SJSA1 (cell line): ENCODE results near the gene YIPF1. TPM values are rescaled to one million over a fixed set of nuclear protein-coding genes. Genes with fewer than 3 reads are reported as not detected.
A peak's percentile ranks its signal among the peaks of the same experiment; 100 is the strongest.

Experiments used
- DNase-seq, 2 experiments: peaks; one replicate each; pipeline ENCODE4 v3.0.0-alpha.2; 2015 to 2020; ENCODE audit warnings: low spot score in 2 of 2, low read depth in 1 of 2
- H3K27ac ChIP-seq: fragments of 250-450 bp; sonication (Bioruptor Pico); 2 replicates; pipeline ENCODE4 v1.5.1; 2020; ENCODE audit warnings: mild to moderate bottlenecking, moderate library complexity
- H3K27me3 ChIP-seq: fragments of 250-450 bp; sonication (Bioruptor Pico); replicated peaks from 2 replicates; pipeline ENCODE4 v1.5.1; 2020; ENCODE audit warnings: mild to moderate bottlenecking, moderate library complexity
- H3K36me3 ChIP-seq: fragments of 250-450 bp; sonication (Bioruptor Pico); 2 replicates; pipeline ENCODE4 v1.5.1; 2020; ENCODE audit warnings: mild to moderate bottlenecking
- H3K4me1 ChIP-seq: fragments of 250-450 bp; sonication (Bioruptor Pico); replicated peaks from 2 replicates; pipeline ENCODE4 v1.6.1; 2021; ENCODE audit warnings: mild to moderate bottlenecking
- H3K4me3 ChIP-seq: fragments of 250-450 bp; sonication (Bioruptor Pico); 2 replicates; pipeline ENCODE4 v1.5.1; 2020; ENCODE audit warnings: mild to moderate bottlenecking
- H3K9me3 ChIP-seq: fragments of 250-450 bp; sonication (Bioruptor Pico); replicated peaks from 2 replicates; pipeline ENCODE4 v1.5.1; 2020; ENCODE audit warnings: mild to moderate bottlenecking
- total RNA-seq: library from RNA; depleted of rRNA; stranded (reverse); fragments of >200 nt; shearing (Covaris generic); gene quantifications from 2 replicates; pipeline ENCODE4 v1.2.3, GENCODE V29; 2014

YIPF1 gene
- total RNA-seq, 1 experiment from 2014 or later, result 21.7 TPM

GRCh38 chr1:53909946-53910345 is 20.3 kb upstream of the YIPF1 start:
- no peaks in the 10 kb centered on the region for H3K9me3 ChIP-seq
- peaks cover 14% of the 10 kb centered on the region for H3K36me3 ChIP-seq
- H3K4me3 ChIP-seq, result no peak overlapping the region
- DNase-seq, result no peak
- H3K27me3 ChIP-seq, result no peaks in the 10 kb centered on the region
- H3K4me1 ChIP-seq, result no peaks in the 10 kb centered on the region
- H3K27ac ChIP-seq, result no peak overlapping the region

- H3K4me1 ChIP-seq, result no peaks in the 10 kb centered on the region
- H3K4me3 ChIP-seq, result no peak overlapping the region
These were observed 16.5 kb upstream of the YIPF1 start for GRCh38 chr1:53906121-53906520.

GRCh38 chr1:53905509-53905908 is 15.9 kb upstream of the YIPF1 start:
- Histone ChIP-seq H3K4me1 (no peaks in the 10 kb centered on the region), H3K4me3 (no peak overlapping the region), H3K27ac (no peak overlapping the region), H3K9me3 (no peaks in the 10 kb centered on the region), H3K36me3 (no peaks in the 10 kb centered on the region), H3K27me3 (no peaks in the 10 kb centered on the region)
- DNase-seq, result no peak

More at GRCh38 chr1:53906121-53906520, 16.5 kb upstream of the YIPF1 start:
- no peaks in the 10 kb centered on the region for H3K9me3 ChIP-seq
- H3K36me3 ChIP-seq, result no peaks in the 10 kb centered on the region; the same call in 1 of the 2 replicates
- DNase-seq, result no peak
- H3K27me3 ChIP-seq, result no peaks in the 10 kb centered on the region
- no peak overlapping the region for H3K27ac ChIP-seq

GRCh38 chr1:53902235-53903138 is 12.9 kb upstream of the YIPF1 start:
- H3K27ac ChIP-seq, result no peak overlapping the region
- DNase-seq, result no peak

GRCh38 chr1:53899708-53900107 is 10.1 kb upstream of the YIPF1 start:
- no peaks in the 10 kb centered on the region for H3K36me3 ChIP-seq
- peaks cover 18% of the 10 kb centered on the region for H3K4me1 ChIP-seq
- no peak for DNase-seq
- no peak overlapping the region for H3K4me3 ChIP-seq
- H3K27ac ChIP-seq, result no peak overlapping the region
- H3K27me3 ChIP-seq, result no peaks in the 10 kb centered on the region
- H3K9me3 ChIP-seq, result no peaks in the 10 kb centered on the region

More at GRCh38 chr1:53902235-53903138, 12.9 kb upstream of the YIPF1 start:
- Histone ChIP-seq H3K4me3 (no peak overlapping the region), H3K36me3 (no peaks in the 10 kb centered on the region), H3K4me1 (peaks cover 7% of the 10 kb centered on the region), H3K9me3 (no peaks in the 10 kb centered on the region), H3K27me3 (no peaks in the 10 kb centered on the region)

- DNase-seq, result no peak
- Histone ChIP-seq H3K4me1 (peaks cover 18% of the 10 kb centered on the region), H3K27me3 (no peaks in the 10 kb centered on the region), H3K9me3 (no peaks in the 10 kb centered on the region), H3K36me3 (no peaks in the 10 kb centered on the region), H3K4me3 (no peak overlapping the region), H3K27ac (no peak overlapping the region)
These were observed 9.6 kb upstream of the YIPF1 start for GRCh38 chr1:53899206-53899628.

- no peak overlapping the region for H3K4me3 ChIP-seq
- H3K9me3 ChIP-seq, result no peaks in the 10 kb centered on the region
- no peaks in the 10 kb centered on the region for H3K27me3 ChIP-seq
- DNase-seq, result peak; percentile 50 to 73
- H3K36me3 ChIP-seq, result no peaks in the 10 kb centered on the region
- peaks cover 18% of the 10 kb centered on the region for H3K4me1 ChIP-seq
- peak overlapping the region; percentile 12 for H3K27ac ChIP-seq
These were observed 7.1 kb upstream of the YIPF1 start for GRCh38 chr1:53896635-53897229.

GRCh38 chr1:53895421-53895820 is 5.8 kb upstream of the YIPF1 start:
- no peak overlapping the region for H3K27ac ChIP-seq
- DNase-seq, result no peak
- no peaks in the 10 kb centered on the region for H3K27me3 ChIP-seq
- H3K36me3 ChIP-seq, result no peaks in the 10 kb centered on the region
- peaks cover 18% of the 10 kb centered on the region for H3K4me1 ChIP-seq
- H3K4me3 ChIP-seq, result no peak overlapping the region
- H3K9me3 ChIP-seq, result no peaks in the 10 kb centered on the region

GRCh38 chr1:53894644-53895043 is 5.0 kb upstream of the YIPF1 start:
- H3K4me3 ChIP-seq, result no peak overlapping the region
- H3K9me3 ChIP-seq, result no peaks in the 10 kb centered on the region
- H3K27ac ChIP-seq, result no peak overlapping the region
- no peaks in the 10 kb centered on the region for H3K36me3 ChIP-seq
- no peaks in the 10 kb centered on the region for H3K27me3 ChIP-seq
- peaks cover 22% of the 10 kb centered on the region for H3K4me1 ChIP-seq
- DNase-seq, result no peak

- no peaks in the 10 kb centered on the region for H3K36me3 ChIP-seq
- H3K9me3 ChIP-seq, result no peaks in the 10 kb centered on the region
- DNase-seq, result no peak
- peaks cover 21% of the 10 kb centered on the region for H3K4me1 ChIP-seq
- no peak within 1 kb of the TSS for H3K4me3 ChIP-seq
- no peaks in the 10 kb centered on the region for H3K27me3 ChIP-seq
- H3K27ac ChIP-seq, result no peak within 1 kb of the TSS
These were observed 4.5 kb upstream of the YIPF1 start, which contains the start of gene DIO1 for GRCh38 chr1:53893999-53894636. Gene DIO1 (plus strand): TSS chr1:53894187. CDS start chr1:53894211, 24 bp downstream.

GRCh38 chr1:53892911-53893310 is 3.3 kb upstream of the YIPF1 start:
- DNase-seq, result no peak
- Histone ChIP-seq H3K9me3 (no peaks in the 10 kb centered on the region), H3K4me3 (no peak overlapping the region), H3K36me3 (0 out of 2 replicates have a peak, but pooled peaks cover 6% of the 10 kb centered on the region), H3K4me1 (peaks cover 20% of the 10 kb centered on the region), H3K27me3 (no peaks in the 10 kb centered on the region), H3K27ac (no peak overlapping the region)

- Histone ChIP-seq H3K4me1 (peaks cover 14% of the 10 kb centered on the region), H3K36me3 (peaks cover 9% of the 10 kb centered on the region; the same call in 1 of the 2 replicates), H3K27me3 (no peaks in the 10 kb centered on the region), H3K27ac (no peak overlapping the region), H3K4me3 (no peak overlapping the region), H3K9me3 (no peaks in the 10 kb centered on the region)
- no peak for DNase-seq
These were observed 2.1 kb upstream of the YIPF1 start for GRCh38 chr1:53891678-53892077.

- peaks cover 8% of the 10 kb centered on the region for H3K4me1 ChIP-seq
- H3K4me3 ChIP-seq, result no peak overlapping the region
- no peak overlapping the region for H3K27ac ChIP-seq
- H3K27me3 ChIP-seq, result no peaks in the 10 kb centered on the region
- no peaks in the 10 kb centered on the region for H3K9me3 ChIP-seq
- H3K36me3 ChIP-seq, result peaks cover 9% of the 10 kb centered on the region; the same call in 1 of the 2 replicates
- no peak for DNase-seq
These were observed 1.4 kb upstream of the YIPF1 start for GRCh38 chr1:53891018-53891417.
